Jurkat, Clone E6-1 (cell line): Measurements from ENCODE around the gene EEF1AKMT2.

Experiments
- DNase-seq: peaks from one replicate; pipeline ENCODE4 v3.0.0-alpha.2; 2011; ENCODE audit warnings: low read depth, low spot score
- H3K4me3 ChIP-seq: 2 replicates; pipeline ENCODE4 v1.5.1; 2011; ENCODE audit warnings: mild to moderate bottlenecking, low read length, control low read depth, moderate library complexity

The EEF1AKMT2 gene

DNA sequence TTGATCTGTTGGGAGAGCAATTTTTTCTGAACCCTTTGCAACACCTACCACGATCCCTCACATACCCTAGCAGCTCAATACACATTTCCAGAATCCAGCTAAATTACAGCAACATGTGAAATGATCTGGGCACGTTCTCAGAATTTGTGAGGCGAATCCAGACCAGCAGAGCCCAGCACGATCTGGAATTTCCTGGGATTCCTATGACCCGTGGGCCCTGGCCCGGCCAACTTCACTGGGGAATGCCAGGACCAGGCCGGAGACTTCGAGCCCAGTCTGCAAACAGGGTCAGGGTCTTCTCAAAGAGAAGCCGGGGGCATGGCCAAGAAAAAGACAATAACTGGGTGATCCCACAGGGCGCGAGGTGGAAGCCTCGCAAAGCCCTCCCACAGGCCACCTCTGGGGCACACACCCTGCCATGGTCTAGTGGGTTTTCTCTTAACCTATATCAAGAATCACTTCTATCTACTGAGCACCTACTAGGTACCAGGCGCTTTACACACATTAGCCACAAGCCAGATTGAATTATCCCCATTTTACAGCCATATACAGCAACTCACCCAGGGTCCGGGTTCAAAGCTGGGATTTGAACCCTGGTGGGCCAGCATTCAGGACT, 81.3 kb downstream of the EEF1AKMT2 start:
- no peak for DNase-seq
- no peak overlapping the region for H3K4me3 ChIP-seq

DNA sequence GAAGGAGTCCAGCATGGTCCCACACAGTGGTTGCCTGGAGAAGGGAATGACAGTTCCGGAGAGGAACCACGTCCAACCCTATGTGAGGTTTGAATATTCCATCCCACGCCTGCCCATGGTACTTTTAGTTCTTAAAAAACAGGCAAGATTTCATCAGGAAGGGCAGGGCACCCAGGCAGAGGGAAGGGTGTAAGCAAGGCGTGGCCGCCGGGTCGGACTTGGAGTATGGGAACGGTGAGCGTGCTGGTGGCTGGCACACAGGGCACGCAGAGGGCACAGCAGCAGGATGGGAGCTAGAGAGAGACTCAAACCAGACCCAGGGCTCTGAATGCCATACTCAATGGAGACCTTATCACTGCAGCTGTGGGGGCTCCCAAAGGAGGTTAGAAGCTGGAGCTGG, 81.8 kb downstream of the EEF1AKMT2 start:
- DNase-seq, result no peak
- no peak overlapping the region for H3K4me3 ChIP-seq

DNA sequence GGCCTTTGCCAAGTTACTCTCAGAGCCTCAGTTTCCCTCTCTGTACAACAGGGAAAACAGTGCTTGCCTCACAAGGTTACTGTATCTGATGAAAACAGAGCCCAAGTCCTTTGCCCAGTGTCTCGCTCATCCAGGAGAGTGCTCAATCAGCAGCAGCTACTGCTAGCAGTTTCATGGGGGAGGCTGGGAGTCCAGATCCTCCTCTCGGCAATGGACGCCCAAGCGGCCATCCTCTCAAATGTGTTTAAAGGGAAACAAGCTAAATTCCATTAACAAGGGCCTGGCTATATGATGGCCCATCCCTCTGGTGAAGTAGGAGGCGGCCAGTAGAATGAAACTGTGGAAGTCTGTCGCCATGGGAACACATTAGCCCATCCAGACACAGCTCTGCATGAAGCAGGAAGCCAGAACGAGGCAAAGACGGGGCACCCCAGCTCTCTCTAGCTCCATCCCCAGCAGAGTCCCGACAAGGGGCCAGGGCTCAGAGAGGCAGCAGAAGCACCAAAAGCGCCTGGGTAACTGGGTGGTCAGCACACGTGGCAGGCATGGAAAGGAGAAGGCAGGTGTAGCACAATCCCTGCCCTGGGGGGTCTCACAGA, 82.7 kb downstream of the EEF1AKMT2 start:
- no peak for DNase-seq
- H3K4me3 ChIP-seq, result no peak overlapping the region

DNA sequence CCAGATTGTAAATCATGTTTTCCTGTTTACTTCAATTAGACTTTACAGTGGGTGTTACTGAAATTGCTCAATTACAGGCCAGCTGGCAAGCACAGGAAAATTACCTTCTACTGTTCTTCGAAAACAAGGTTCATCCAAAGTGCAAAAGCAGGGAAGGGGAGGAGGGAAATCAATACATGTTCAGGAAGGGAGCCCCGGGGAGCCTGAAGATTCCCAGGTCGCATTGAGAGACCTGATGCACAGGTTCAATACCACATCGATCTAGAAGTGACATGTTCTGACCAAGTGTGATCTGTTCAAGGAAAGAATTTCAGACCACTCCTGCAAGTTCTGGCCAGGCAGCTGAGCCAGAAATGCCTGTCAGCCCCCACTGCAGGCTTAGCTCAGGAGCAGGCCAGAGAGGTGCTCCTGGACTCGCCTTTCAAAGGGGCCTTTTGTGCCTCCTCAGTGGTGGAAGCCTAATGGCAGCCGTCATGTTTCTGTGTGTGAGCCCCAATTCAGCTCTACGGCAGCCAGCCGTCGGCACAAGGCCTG, 83.4 kb downstream of the EEF1AKMT2 start:
- no peak for DNase-seq
- no peak overlapping the region for H3K4me3 ChIP-seq
